Measurements from ENCODE around the gene EML3.

The EML3 gene

GRCh38 chr11:62607714-62608113 lies 4.9 kb downstream of the EML3 start:
- Histone ChIP-seq H3K4me2 (ENCODE audit: insufficient read depth, low read length, poor library complexity, severe bottlenecking) (no peak overlapping the region), H2BK5ac (ENCODE audit: low read length) (no peak overlapping the region), H2BK120ac (ENCODE audit: low read depth, low read length) (no peak overlapping the region), H2BK15ac (ENCODE audit: low read length) (no peak overlapping the region), H3K4ac (ENCODE audit: low read length) (no peak overlapping the region), H2AFZ (ENCODE audit: low read length) (no peak overlapping the region), H4K8ac (ENCODE audit: low read depth, low read length) (no peak overlapping the region), H4K91ac (ENCODE audit: low read depth, low read length, poor library complexity) (no peak overlapping the region), H2BK12ac (ENCODE audit: low read length) (no peak overlapping the region), H3K4me3 (ENCODE audit: low read length in 2 of 2) (no peak overlapping the region), H3K27ac (replicated peaks; ENCODE audit: low read length) (no peak overlapping the region), H3K27me3 (ENCODE audit: control insufficient read depth in 3 of 3, insufficient read depth in 3 of 3, low read depth in 1 of 3, low read length in 3 of 3) (peaks cover 0 to 13% (median 0%) of the 10 kb centered on the region in 3 experiments), H3K9ac (ENCODE audit: low read depth, low read length, poor library complexity) (no peak overlapping the region), H3K4me1 (ENCODE audit: control insufficient read depth in 2 of 2, insufficient read depth in 1 of 2, low read depth in 1 of 2, low read length in 2 of 2) (peaks cover 20 to 23% of the 10 kb centered on the region in 2 donors), H2AK5ac (ENCODE audit: low read depth, low read length) (no peak overlapping the region), H3K18ac (ENCODE audit: low read length) (no peak overlapping the region), H3K23ac (ENCODE audit: low read depth, low read length, poor library complexity) (no peak overlapping the region), H3K9me3 (replicated peaks in 1 of 2; ENCODE audit: control insufficient read depth in 2 of 2, insufficient read depth in 1 of 2, low read depth in 1 of 2, low read length in 2 of 2) (peaks cover 0 to 2% of the 10 kb centered on the region in 2 donors), H3K36me3 (replicated peaks in 1 of 2; ENCODE audit: control insufficient read depth in 2 of 2, insufficient read depth in 2 of 2, low read length in 2 of 2) (peaks cover 0 to 24% of the 10 kb centered on the region in 2 donors), H3K14ac (ENCODE audit: low read length) (no peak overlapping the region), H3K79me1 (ENCODE audit: low read depth, low read length) (no peaks in the 10 kb centered on the region)
- WGBS, 2 donors (ENCODE audit: extremely low coverage in 2 of 2, insufficient read length in 2 of 2, insufficient replicate concordance in 1 of 2), result no CpG with 5 or more reads among the region's 4 CpGs
- no peak for DNase-seq (ENCODE audit: low spot score)

- no peak overlapping the region for H4K8ac ChIP-seq (ENCODE audit: low read depth, low read length)
- H2BK15ac ChIP-seq (ENCODE audit: low read length), result peak overlapping the region; percentile 71
- H3K4me2 ChIP-seq (ENCODE audit: insufficient read depth, low read length, poor library complexity, severe bottlenecking), result no peak overlapping the region
Observed at GRCh38 chr11:62605902-62606301, 6.7 kb downstream of the EML3 start.

GRCh38 chr11:62605467-62605866 lies 7.1 kb downstream of the EML3 start:
- no CpG with 5 or more reads among the region's 6 CpGs for WGBS, 2 donors (ENCODE audit: extremely low coverage in 2 of 2, insufficient read length in 2 of 2, insufficient replicate concordance in 1 of 2)
- peak overlapping the region; percentile 67 for H2BK12ac ChIP-seq (ENCODE audit: low read length)
- H3K9me3 ChIP-seq (replicated peaks in 1 of 2; ENCODE audit: control insufficient read depth in 2 of 2, insufficient read depth in 1 of 2, low read depth in 1 of 2, low read length in 2 of 2), result peaks cover 0 to 2% of the 10 kb centered on the region in 2 donors
- no peak for DNase-seq (ENCODE audit: low spot score)
- H3K4me1 ChIP-seq (ENCODE audit: control insufficient read depth in 2 of 2, insufficient read depth in 1 of 2, low read depth in 1 of 2, low read length in 2 of 2), result peaks cover 15 to 19% of the 10 kb centered on the region in 2 donors
- peak overlapping the region; percentile 11 for H3K18ac ChIP-seq (ENCODE audit: low read length)
- H3K9ac ChIP-seq (ENCODE audit: low read depth, low read length, poor library complexity), result peak overlapping the region; percentile 24
- H2AK5ac ChIP-seq (ENCODE audit: low read depth, low read length), result peak overlapping the region; percentile 96
- H2BK5ac ChIP-seq (ENCODE audit: low read length), result peak overlapping the region; percentile 14
- H2BK120ac ChIP-seq (ENCODE audit: low read depth, low read length), result peak overlapping the region; percentile 56
- peaks cover 0 to 17% (median 0%) of the 10 kb centered on the region in 3 experiments for H3K27me3 ChIP-seq (ENCODE audit: control insufficient read depth in 3 of 3, insufficient read depth in 3 of 3, low read depth in 1 of 3, low read length in 3 of 3)
- peak overlapping the region; percentile 68 for H4K91ac ChIP-seq (ENCODE audit: low read depth, low read length, poor library complexity)
- peaks cover 8% of the 10 kb centered on the region for H3K79me1 ChIP-seq (ENCODE audit: low read depth, low read length)
- no peak overlapping the region for H3K4me3 ChIP-seq (ENCODE audit: low read length in 2 of 2)
- H3K4ac ChIP-seq (ENCODE audit: low read length), result peak overlapping the region; percentile 2
- H3K23ac ChIP-seq (ENCODE audit: low read depth, low read length, poor library complexity), result no peak overlapping the region
- peak overlapping the region; percentile 19 for H4K8ac ChIP-seq (ENCODE audit: low read depth, low read length)
- no peak overlapping the region for H2AFZ ChIP-seq (ENCODE audit: low read length)
- no peak overlapping the region for H3K27ac ChIP-seq (replicated peaks; ENCODE audit: low read length)
- H3K36me3 ChIP-seq (replicated peaks in 1 of 2; ENCODE audit: control insufficient read depth in 2 of 2, insufficient read depth in 2 of 2, low read length in 2 of 2), result peaks cover 0 to 24% of the 10 kb centered on the region in 2 donors
- H3K4me2 ChIP-seq (ENCODE audit: insufficient read depth, low read length, poor library complexity, severe bottlenecking), result no peak overlapping the region
- H3K14ac ChIP-seq (ENCODE audit: low read length), result no peak overlapping the region
- peak overlapping the region; percentile 71 for H2BK15ac ChIP-seq (ENCODE audit: low read length)

More at GRCh38 chr11:62605902-62606301, 6.7 kb downstream of the EML3 start:
- Histone ChIP-seq H2BK120ac (ENCODE audit: low read depth, low read length) (peak overlapping the region; percentile 56), H3K4me3 (ENCODE audit: low read length in 2 of 2) (no peak overlapping the region), H3K27me3 (ENCODE audit: control insufficient read depth in 3 of 3, insufficient read depth in 3 of 3, low read depth in 1 of 3, low read length in 3 of 3) (peaks cover 0 to 17% (median 0%) of the 10 kb centered on the region in 3 experiments), H3K18ac (ENCODE audit: low read length) (peak overlapping the region; percentile 11), H2AFZ (ENCODE audit: low read length) (no peak overlapping the region), H3K4me1 (ENCODE audit: control insufficient read depth in 2 of 2, insufficient read depth in 1 of 2, low read depth in 1 of 2, low read length in 2 of 2) (peaks cover 15 to 20% of the 10 kb centered on the region in 2 donors), H2BK12ac (ENCODE audit: low read length) (peak overlapping the region; percentile 67), H3K9ac (ENCODE audit: low read depth, low read length, poor library complexity) (no peak overlapping the region), H3K4ac (ENCODE audit: low read length) (peak overlapping the region; percentile 2), H2AK5ac (ENCODE audit: low read depth, low read length) (peak overlapping the region; percentile 96), H4K91ac (ENCODE audit: low read depth, low read length, poor library complexity) (peak overlapping the region; percentile 68), H2BK5ac (ENCODE audit: low read length) (peak overlapping the region; percentile 14), H3K36me3 (replicated peaks in 1 of 2; ENCODE audit: control insufficient read depth in 2 of 2, insufficient read depth in 2 of 2, low read length in 2 of 2) (peaks cover 0 to 24% of the 10 kb centered on the region in 2 donors), H3K79me1 (ENCODE audit: low read depth, low read length) (peaks cover 6% of the 10 kb centered on the region), H3K23ac (ENCODE audit: low read depth, low read length, poor library complexity) (no peak overlapping the region), H3K27ac (replicated peaks; ENCODE audit: low read length) (no peak overlapping the region), H3K14ac (ENCODE audit: low read length) (no peak overlapping the region), H3K9me3 (replicated peaks in 1 of 2; ENCODE audit: control insufficient read depth in 2 of 2, insufficient read depth in 1 of 2, low read depth in 1 of 2, low read length in 2 of 2) (peaks cover 0 to 2% of the 10 kb centered on the region in 2 donors)
- no peak for DNase-seq (ENCODE audit: low spot score)
- WGBS, 2 donors (ENCODE audit: extremely low coverage in 2 of 2, insufficient read length in 2 of 2, insufficient replicate concordance in 1 of 2), result no CpG with 5 or more reads among the region's 15 CpGs

- H4K91ac ChIP-seq (ENCODE audit: low read depth, low read length, poor library complexity), result no peak overlapping the region
- H3K14ac ChIP-seq (ENCODE audit: low read length), result no peak overlapping the region
- H2AK5ac ChIP-seq (ENCODE audit: low read depth, low read length), result peak overlapping the region; percentile 96
- DNase-seq (ENCODE audit: low spot score), result peak; percentile 70
- peak overlapping the region; percentile 63 for H3K27ac ChIP-seq (replicated peaks; ENCODE audit: low read length)
- no peak overlapping the region for H4K8ac ChIP-seq (ENCODE audit: low read depth, low read length)
- no peak overlapping the region for H2BK15ac ChIP-seq (ENCODE audit: low read length)
- H3K36me3 ChIP-seq (replicated peaks in 1 of 2; ENCODE audit: control insufficient read depth in 2 of 2, insufficient read depth in 2 of 2, low read length in 2 of 2), result peaks cover 4 to 28% of the 10 kb centered on the region in 2 donors
- peak overlapping the region; percentile 36 for H3K4me2 ChIP-seq (ENCODE audit: insufficient read depth, low read length, poor library complexity, severe bottlenecking)
- peak overlapping the region; percentile 65 for H2AFZ ChIP-seq (ENCODE audit: low read length)
- H3K4me3 ChIP-seq (ENCODE audit: low read length in 2 of 2), result no peak overlapping the region
- H3K9ac ChIP-seq (ENCODE audit: low read depth, low read length, poor library complexity), result peak overlapping the region; percentile 65
- peaks cover 0 to 17% (median 0%) of the 10 kb centered on the region in 3 experiments for H3K27me3 ChIP-seq (ENCODE audit: control insufficient read depth in 3 of 3, insufficient read depth in 3 of 3, low read depth in 1 of 3, low read length in 3 of 3)
- no peak overlapping the region for H3K23ac ChIP-seq (ENCODE audit: low read depth, low read length, poor library complexity)
- no peaks in the 10 kb centered on the region for H3K9me3 ChIP-seq (replicated peaks in 1 of 2; ENCODE audit: control insufficient read depth in 2 of 2, insufficient read depth in 1 of 2, low read depth in 1 of 2, low read length in 2 of 2)
- H3K4me1 ChIP-seq (ENCODE audit: control insufficient read depth in 2 of 2, insufficient read depth in 1 of 2, low read depth in 1 of 2, low read length in 2 of 2), result peaks cover 19 to 28% of the 10 kb centered on the region in 2 donors
- no peak overlapping the region for H3K4ac ChIP-seq (ENCODE audit: low read length)
- peaks cover 8% of the 10 kb centered on the region for H3K79me1 ChIP-seq (ENCODE audit: low read depth, low read length)
- no CpG with 5 or more reads among the region's 13 CpGs for WGBS, 2 donors (ENCODE audit: extremely low coverage in 2 of 2, insufficient read length in 2 of 2, insufficient replicate concordance in 1 of 2)
- H3K18ac ChIP-seq (ENCODE audit: low read length), result peak overlapping the region; percentile 89
- H2BK120ac ChIP-seq (ENCODE audit: low read depth, low read length), result peak overlapping the region; percentile 13
- no peak overlapping the region for H2BK12ac ChIP-seq (ENCODE audit: low read length)
- peak overlapping the region; percentile 14 for H2BK5ac ChIP-seq (ENCODE audit: low read length)
Observed at GRCh38 chr11:62604460-62605120, 8.0 kb downstream of the EML3 start.

All from neuronal stem cell (in vitro differentiated cells).